Measurements from ENCODE around the gene RDH16.
"Not testable (repeated sequence)": the region's sequence is repeated elsewhere in the genome, so short reads cannot be mapped to it uniquely, and the experiment has no call there.

RDH16 gene

DNA sequence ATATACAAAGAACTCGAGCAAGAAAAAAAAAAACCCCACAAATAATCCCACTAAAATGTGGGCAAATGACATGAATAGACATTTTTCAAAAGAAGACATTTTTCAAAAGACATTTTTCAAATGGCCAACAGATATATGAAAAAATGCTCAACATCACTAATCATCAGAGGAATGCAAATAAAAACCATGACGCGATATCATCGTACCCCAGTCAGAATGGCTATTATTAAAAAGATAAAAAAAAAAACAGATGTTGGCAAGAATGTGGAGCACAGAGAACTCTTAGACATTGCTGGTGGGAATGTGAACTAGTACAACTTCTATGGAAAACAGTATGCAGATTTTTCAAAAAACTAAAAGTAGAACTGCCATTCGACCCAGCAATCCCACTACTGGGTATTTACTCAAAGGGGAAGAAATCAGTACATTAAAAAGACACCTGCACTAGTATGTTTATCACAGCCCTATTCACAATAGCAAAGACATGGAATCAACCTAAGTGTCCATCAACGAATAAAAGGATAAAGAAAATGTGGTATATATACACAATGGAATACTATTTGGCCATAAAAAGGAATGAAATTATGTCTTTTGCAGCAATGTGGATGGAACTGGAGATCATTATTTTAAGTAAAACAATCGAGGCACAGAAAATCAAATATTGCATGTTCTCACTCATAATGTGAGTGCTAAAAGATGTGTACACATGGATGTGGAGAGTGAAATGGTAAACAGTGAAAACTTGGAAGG, 32.6 kb upstream of the RDH16 start:
- TF ChIP-seq Cebpa-rat (IDR thresholded peaks at IDR 0.05): no peak
- Histone ChIP-seq H3K4me2 (peak overlapping the region; percentile 74), H3K4me1 (peaks cover 43% of the 10 kb centered on the region), H4K20me1 (no peaks in the 10 kb centered on the region; the same call in 1 of the 2 replicates), H3K36me3 (peaks cover under 1% of the 10 kb centered on the region; the same call in 1 of the 2 replicates), H3K27me3 (no peaks in the 10 kb centered on the region), H3K27ac (no peak overlapping the region), H3K4me3 (no peak overlapping the region), H3K9me3 (no peaks in the 10 kb centered on the region), H3K9ac (no peak overlapping the region)

DNA sequence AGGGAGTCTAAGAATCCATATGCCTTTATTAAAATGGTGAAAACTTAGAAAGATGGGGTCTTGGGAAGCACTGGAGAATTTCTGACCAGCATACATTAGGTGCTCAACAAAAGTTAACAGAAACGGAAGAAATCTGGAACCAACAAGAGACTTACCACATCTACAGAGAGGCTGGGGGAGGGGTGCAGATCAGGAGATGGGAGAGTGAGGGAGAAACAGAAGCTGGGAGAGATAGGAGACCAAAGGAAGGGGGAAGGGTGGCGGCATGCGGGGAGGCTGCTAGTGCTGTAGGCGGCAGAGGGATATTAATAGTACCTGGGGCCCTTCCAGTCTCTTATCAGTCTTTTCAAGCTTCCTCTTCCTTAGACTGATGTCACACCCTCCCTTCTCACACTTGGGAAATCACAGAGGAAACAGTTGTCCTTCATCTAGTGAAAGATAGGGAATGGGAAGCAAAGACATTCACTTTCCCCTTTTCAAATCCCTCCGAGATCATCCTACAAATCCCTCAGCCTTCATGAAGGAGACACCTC, 30.9 kb upstream of the RDH16 start:
- Histone ChIP-seq H3K4me3 (no peak overlapping the region), H3K9me3 (no peaks in the 10 kb centered on the region), H3K27ac (no peak overlapping the region), H4K20me1 (no peaks in the 10 kb centered on the region), H3K27me3 (no peaks in the 10 kb centered on the region), H3K4me2 (peak overlapping the region; percentile 72), H3K4me1 (peaks cover 43% of the 10 kb centered on the region), H3K36me3 (no peaks in the 10 kb centered on the region), H3K9ac (peak overlapping the region; percentile 51; the same call in 1 of the 2 replicates)
- TF ChIP-seq Cebpa-rat (IDR thresholded peaks at IDR 0.05): no peak

DNA sequence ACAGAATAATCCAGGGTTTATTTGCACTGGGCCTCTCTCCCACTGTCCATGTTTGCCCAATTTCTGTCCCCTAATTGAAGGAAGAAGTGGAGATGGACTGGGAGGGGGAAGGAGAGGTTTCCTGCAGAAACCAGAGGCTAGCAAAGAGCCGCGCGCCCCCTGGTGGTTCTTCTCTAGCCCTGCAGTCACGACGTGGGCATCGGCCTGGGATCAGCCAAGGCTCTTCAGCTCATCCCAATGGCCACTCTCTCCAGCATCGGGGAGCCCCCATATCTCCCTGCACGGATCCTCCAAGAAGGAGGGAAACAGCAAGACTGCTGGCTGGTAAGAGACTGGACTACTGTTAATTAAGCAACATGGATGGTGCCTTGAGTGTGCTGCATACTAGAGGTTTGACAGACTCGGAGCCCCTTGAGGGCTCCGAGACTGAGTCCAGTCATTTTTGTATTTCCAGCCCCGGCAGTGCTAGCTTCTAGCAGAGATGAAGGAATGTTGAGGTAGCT, 30.2 kb upstream of the RDH16 start:
- no peaks in the 10 kb centered on the region for H4K20me1 ChIP-seq
- peak overlapping the region; percentile 72 for H3K4me2 ChIP-seq
- H3K4me1 ChIP-seq: peaks cover 43% of the 10 kb centered on the region
- TF ChIP-seq Cebpa-rat (IDR thresholded peaks at IDR 0.05): no peak
- no peaks in the 10 kb centered on the region for H3K9me3 ChIP-seq
- H3K9ac ChIP-seq: peak overlapping the region; percentile 51; the same call in 1 of the 2 replicates
- no peaks in the 10 kb centered on the region for H3K36me3 ChIP-seq
- H3K4me3 ChIP-seq: no peak overlapping the region
- no peak overlapping the region for H3K27ac ChIP-seq
- H3K27me3 ChIP-seq: no peaks in the 10 kb centered on the region

DNA sequence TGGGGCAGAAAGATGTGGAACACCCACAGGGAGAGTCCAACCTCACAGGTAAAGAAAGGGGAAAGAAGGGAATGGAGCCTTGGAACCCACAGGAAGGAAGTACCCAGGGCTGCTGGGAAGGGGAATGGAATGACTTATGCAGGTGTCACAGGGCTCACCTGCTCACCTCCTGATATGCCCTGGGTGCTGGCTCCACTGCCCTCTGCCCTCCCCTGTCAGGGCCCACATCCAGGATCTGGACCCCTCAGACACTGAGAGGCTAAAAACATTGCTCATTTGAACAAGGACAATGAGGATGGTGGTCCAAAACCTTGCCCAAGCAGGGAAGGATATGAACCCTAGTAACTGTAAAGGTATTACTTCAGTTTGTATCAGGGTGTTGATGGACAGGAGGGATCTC, 29.6 kb upstream of the RDH16 start:
- Histone ChIP-seq H3K9ac (no peak overlapping the region), H3K4me2 (no peak overlapping the region), H3K4me1 (peaks cover 43% of the 10 kb centered on the region), H3K27me3 (no peaks in the 10 kb centered on the region), H3K27ac (no peak overlapping the region), H3K4me3 (no peak overlapping the region), H4K20me1 (no peaks in the 10 kb centered on the region), H3K36me3 (no peaks in the 10 kb centered on the region), H3K9me3 (no peaks in the 10 kb centered on the region)
- no peak for TF ChIP-seq Cebpa-rat (IDR thresholded peaks at IDR 0.05)

DNA sequence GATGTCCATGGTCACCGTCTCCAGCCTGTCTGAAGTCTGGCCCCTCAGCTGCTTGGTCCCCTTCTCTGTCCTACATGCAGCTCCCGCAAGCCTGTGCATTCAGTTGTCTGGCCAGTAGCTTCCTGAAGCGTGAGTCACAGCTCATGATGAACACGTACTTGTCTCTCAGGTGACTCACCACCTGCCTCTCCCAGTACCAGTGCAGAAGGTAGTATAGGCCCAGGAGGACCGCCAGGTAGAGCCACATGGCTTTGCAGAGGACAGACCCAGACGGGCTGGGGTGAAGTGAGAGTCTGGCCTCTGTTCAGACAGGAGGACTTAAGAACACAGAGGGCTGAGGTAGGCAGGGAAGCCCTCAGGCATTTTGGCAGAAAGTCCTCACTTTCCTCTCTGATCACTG, 28.3 kb upstream of the RDH16 start:
- H3K4me2 ChIP-seq, H3K36me3 ChIP-seq, H3K27me3 ChIP-seq: not testable (repeated sequence)

DNA sequence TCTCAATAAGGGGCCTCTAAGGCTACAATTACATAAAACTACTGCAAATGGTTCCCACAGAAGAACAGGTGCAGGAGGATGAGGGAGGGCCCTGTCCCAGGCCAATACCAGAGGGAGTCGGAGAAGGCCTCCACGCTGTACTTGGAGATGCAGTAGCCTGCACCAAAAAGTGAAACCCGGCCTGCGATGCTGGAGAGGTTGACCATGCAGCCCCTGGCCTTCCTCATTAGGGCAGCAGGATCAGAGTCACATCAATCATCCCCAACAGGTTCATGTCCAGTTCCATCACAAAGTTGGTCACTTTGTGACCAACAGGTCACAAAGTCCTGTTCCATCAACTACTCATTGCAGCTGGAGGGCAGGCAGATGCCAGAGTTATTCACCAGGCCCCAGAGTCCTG, 26.0 kb upstream of the RDH16 start:
- no peak for TF ChIP-seq Cebpa-rat (IDR thresholded peaks at IDR 0.05)
- no peaks in the 10 kb centered on the region for H3K9me3 ChIP-seq
- no peaks in the 10 kb centered on the region for H3K27me3 ChIP-seq
- H4K20me1 ChIP-seq: no peaks in the 10 kb centered on the region
- H3K4me2 ChIP-seq: no peak overlapping the region
- peaks cover 16% of the 10 kb centered on the region for H3K4me1 ChIP-seq
- no peak overlapping the region for H3K4me3 ChIP-seq
- H3K27ac ChIP-seq: no peak overlapping the region
- no peaks in the 10 kb centered on the region for H3K36me3 ChIP-seq
- H3K9ac ChIP-seq: no peak overlapping the region

More for the DNA sequence above, 28.3 kb upstream of the RDH16 start:
- H3K4me1 ChIP-seq: peaks cover 30% of the 10 kb centered on the region
- H3K4me3 ChIP-seq, H3K9ac ChIP-seq, H3K27ac ChIP-seq, H3K9me3 ChIP-seq, H4K20me1 ChIP-seq: not testable (repeated sequence)

DNA sequence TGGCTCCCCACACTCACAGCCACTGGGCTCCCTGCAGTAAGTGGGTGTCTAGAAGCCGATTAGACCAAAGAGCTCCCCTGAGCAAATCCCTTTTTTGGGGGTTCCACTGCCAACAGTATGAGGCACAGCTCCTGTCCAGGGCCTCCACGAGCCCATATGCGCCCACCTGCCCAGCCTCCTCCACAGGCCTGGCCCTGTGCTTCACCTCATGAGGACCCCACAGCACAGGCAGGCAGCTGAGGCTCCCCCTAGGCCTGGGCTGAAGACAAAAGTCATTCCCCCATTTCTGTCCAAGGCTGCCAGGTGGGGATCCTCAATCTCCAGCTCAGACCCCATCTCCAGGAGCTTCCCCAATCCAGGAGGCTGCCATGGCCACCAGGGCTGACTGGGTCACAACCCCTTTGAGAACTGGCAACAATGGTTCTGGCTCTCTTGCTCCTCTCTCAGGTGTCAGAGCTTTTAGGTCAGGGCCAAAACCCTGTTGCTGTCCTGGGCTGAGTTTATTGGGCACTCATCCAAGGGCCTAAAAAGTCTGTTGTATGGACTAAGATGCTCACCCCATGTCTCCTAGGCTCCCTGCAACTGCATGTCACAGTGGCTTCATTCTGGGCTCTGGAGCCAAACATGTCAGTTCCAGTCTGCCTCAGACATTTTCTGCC, 25.3 kb upstream of the RDH16 start:
- H3K27me3 ChIP-seq, H3K4me1 ChIP-seq, H3K4me2 ChIP-seq, H4K20me1 ChIP-seq, H3K9ac ChIP-seq, H3K9me3 ChIP-seq, H3K27ac ChIP-seq, H3K4me3 ChIP-seq, H3K36me3 ChIP-seq: not testable (repeated sequence)

DNA sequence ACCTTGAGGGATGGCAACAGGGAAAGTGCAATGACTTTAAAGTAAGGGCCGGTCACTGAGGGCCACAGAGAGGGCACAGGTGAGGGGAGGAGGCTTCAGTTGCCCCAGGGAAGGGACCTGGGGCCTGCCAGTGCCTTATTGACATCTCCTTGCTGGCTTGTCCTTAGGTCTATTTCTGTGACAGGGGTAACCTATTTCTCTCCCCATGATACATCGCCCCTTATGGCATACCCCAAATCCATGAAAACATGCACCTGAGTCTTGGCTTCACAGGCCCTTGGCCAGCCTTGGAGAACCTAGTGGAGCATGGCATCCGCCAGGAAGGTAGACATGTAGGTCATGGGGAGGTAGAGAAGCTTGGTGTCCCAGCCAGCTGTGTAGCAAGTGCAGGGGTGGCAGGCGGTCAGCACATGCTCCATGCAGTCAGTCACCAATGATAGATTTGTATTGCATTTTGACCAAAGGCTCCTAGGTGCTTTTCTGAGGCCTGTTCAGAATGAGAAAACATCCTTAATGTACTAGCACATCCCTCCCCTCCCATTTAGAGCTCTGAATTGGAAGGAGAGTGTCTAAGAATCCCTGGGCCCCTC, 23.6 kb upstream of the RDH16 start:
- no peak overlapping the region for H3K9ac ChIP-seq
- H3K27me3 ChIP-seq: no peaks in the 10 kb centered on the region
- no peaks in the 10 kb centered on the region for H4K20me1 ChIP-seq
- no peaks in the 10 kb centered on the region for H3K9me3 ChIP-seq
- no peak overlapping the region for H3K4me3 ChIP-seq
- H3K27ac ChIP-seq: no peak overlapping the region
- no peak overlapping the region for H3K4me2 ChIP-seq
- no peak for TF ChIP-seq Cebpa-rat (IDR thresholded peaks at IDR 0.05)
- no peaks in the 10 kb centered on the region for H3K4me1 ChIP-seq
- no peaks in the 10 kb centered on the region for H3K36me3 ChIP-seq

DNA sequence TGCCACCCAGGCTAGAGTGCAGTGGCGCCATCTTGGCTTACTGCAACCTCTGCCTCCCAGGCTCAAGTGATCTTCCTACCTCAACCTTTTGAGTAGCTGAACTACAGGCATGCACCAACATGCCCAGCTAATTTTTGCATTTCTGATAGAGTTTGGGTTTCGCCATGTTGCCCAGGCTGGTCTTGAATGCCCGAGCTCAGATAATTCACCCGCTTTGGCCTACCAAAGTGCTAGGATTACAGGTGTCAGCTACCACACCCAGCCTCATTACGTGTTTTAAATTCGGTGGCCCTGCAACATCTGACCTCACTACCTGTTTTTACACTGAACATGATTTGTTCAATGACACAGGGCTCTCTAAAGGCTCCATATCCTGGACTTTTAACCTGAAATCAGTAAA, 22.9 kb upstream of the RDH16 start:
- no peak for TF ChIP-seq Cebpa-rat (IDR thresholded peaks at IDR 0.05)
- Histone ChIP-seq H3K9ac (no peak overlapping the region), H3K27me3 (no peaks in the 10 kb centered on the region), H3K9me3 (no peaks in the 10 kb centered on the region), H3K4me1 (no peaks in the 10 kb centered on the region), H3K27ac (no peak overlapping the region), H3K4me2 (no peak overlapping the region), H3K4me3 (no peak overlapping the region), H3K36me3 (no peaks in the 10 kb centered on the region), H4K20me1 (no peaks in the 10 kb centered on the region)

DNA sequence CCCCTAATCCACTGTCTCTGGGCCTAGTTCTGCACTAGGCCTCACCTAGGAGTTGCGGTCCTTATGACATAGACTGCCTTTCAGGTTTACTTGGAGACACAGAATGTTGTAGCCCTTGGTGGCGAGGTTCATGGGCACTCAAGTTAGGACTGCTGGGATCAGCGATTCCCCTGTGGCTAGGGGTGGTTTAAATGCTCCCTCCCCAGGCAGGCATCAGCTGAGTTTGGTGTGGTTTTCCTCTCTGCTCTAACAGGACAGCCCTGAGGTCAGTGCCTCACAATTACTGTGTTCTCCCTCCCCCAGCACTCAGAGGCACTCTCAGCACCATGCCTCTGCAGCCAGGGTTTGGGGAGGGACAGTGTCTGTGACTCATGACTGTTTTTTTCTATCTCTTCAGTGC, 22.2 kb upstream of the RDH16 start:
- Histone ChIP-seq H3K4me3 (no peak overlapping the region), H3K9me3 (no peaks in the 10 kb centered on the region), H3K9ac (no peak overlapping the region), H3K36me3 (no peaks in the 10 kb centered on the region), H4K20me1 (no peaks in the 10 kb centered on the region), H3K27ac (no peak overlapping the region), H3K4me2 (no peak overlapping the region), H3K4me1 (no peaks in the 10 kb centered on the region), H3K27me3 (no peaks in the 10 kb centered on the region)
- TF ChIP-seq Cebpa-rat (IDR thresholded peaks at IDR 0.05): no peak
